ENCODE results near the gene ZC3H12D.

The ZC3H12D gene

GRCh38 chr6:149472241-149472640 is 12.6 kb downstream of the ZC3H12D start:
- Histone ChIP-seq H3K27ac (no peak overlapping the region), H2AFZ (ENCODE audit: low read depth) (no peak overlapping the region), H3K9ac (no peak overlapping the region), H3K4me2 (peak overlapping the region; percentile 15; the same call in 1 of the 2 replicates), H3K4me3 (IDR thresholded peaks at IDR 0.05; ENCODE audit: insufficient read depth, low read depth, low read length) (no peak overlapping the region), H4K20me1 (ENCODE audit: insufficient read depth) (no peaks in the 10 kb centered on the region), H3K27me3 (ENCODE audit: insufficient read depth, low read depth) (peaks cover 68% of the 10 kb centered on the region), H3K4me1 (ENCODE audit: low read depth, poor library complexity, severe bottlenecking) (peaks cover 16% of the 10 kb centered on the region), H3K79me2 (ENCODE audit: insufficient read depth, low read depth) (no peaks in the 10 kb centered on the region), H3K36me3 (ENCODE audit: insufficient read depth) (no peaks in the 10 kb centered on the region)
- TF ChIP-seq, protein P1, sequence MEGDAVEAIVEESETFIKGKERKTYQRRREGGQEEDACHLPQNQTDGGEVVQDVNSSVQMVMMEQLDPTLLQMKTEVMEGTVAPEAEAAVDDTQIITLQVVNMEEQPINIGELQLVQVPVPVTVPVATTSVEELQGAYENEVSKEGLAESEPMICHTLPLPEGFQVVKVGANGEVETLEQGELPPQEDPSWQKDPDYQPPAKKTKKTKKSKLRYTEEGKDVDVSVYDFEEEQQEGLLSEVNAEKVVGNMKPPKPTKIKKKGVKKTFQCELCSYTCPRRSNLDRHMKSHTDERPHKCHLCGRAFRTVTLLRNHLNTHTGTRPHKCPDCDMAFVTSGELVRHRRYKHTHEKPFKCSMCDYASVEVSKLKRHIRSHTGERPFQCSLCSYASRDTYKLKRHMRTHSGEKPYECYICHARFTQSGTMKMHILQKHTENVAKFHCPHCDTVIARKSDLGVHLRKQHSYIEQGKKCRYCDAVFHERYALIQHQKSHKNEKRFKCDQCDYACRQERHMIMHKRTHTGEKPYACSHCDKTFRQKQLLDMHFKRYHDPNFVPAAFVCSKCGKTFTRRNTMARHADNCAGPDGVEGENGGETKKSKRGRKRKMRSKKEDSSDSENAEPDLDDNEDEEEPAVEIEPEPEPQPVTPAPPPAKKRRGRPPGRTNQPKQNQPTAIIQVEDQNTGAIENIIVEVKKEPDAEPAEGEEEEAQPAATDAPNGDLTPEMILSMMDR (conservative IDR thresholded peaks at IDR 0.05; ENCODE audit: low read depth, low read length) = no peak

DNA sequence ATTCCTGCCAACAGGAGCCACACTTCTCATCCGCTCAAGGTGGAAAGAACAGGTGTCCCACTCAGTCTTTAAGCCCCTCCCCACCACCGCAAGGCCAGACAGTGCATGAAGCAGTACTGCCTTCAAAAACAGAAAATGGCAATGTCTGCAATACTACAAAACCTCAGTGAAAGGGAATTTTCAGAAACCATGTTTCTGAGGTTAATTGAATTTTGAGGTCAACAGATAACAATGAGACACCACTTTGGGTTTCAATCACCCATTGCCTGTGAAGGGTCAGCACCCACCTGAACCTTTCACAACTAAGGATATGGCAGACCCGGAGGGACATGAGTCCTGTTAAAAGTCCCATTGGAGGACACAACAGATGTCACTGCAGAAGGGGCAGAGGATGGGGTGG is 13.0 kb downstream of the ZC3H12D start:
- Histone ChIP-seq H3K27me3 (ENCODE audit: insufficient read depth, low read depth) (peaks cover 71% of the 10 kb centered on the region), H3K79me2 (ENCODE audit: insufficient read depth, low read depth) (no peaks in the 10 kb centered on the region), H3K27ac (no peak overlapping the region), H3K4me2 (peak overlapping the region; percentile 15; the same call in 1 of the 2 replicates), H3K4me3 (IDR thresholded peaks at IDR 0.05; ENCODE audit: insufficient read depth, low read depth, low read length) (no peak overlapping the region), H3K9ac (no peak overlapping the region), H4K20me1 (ENCODE audit: insufficient read depth) (no peaks in the 10 kb centered on the region), H3K4me1 (ENCODE audit: low read depth, poor library complexity, severe bottlenecking) (peaks cover 16% of the 10 kb centered on the region), H2AFZ (ENCODE audit: low read depth) (no peak overlapping the region), H3K36me3 (ENCODE audit: insufficient read depth) (no peaks in the 10 kb centered on the region)
- TF ChIP-seq, protein P1 (conservative IDR thresholded peaks at IDR 0.05; ENCODE audit: low read depth, low read length) = no peak

DNA sequence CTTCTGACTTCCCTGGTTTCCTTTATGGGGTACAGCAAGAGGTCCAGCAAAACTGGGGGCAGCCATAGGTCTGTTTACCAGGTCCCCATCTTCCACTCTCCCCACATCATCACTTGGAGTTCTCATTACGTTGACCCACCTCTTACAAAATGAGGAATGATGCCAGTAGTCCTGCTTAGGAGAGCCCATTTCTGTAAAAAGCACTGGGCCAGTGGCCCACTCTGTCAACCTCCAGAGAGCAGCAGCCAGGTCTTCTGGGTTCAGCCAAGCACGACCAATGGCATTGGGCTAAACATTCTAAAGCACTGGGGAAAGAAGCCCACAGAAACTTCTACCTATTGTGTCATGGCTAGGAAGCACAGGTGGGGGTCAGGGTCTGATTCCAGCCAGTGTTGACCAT is 13.9 kb downstream of the ZC3H12D start:
- no peak overlapping the region for H3K9ac ChIP-seq
- no peaks in the 10 kb centered on the region for H3K79me2 ChIP-seq (ENCODE audit: insufficient read depth, low read depth)
- no peak overlapping the region for H3K27ac ChIP-seq
- no peak overlapping the region for H2AFZ ChIP-seq (ENCODE audit: low read depth)
- H3K27me3 ChIP-seq (ENCODE audit: insufficient read depth, low read depth) = peaks cover 68% of the 10 kb centered on the region
- H4K20me1 ChIP-seq (ENCODE audit: insufficient read depth) = no peaks in the 10 kb centered on the region
- TF ChIP-seq, protein P1 (conservative IDR thresholded peaks at IDR 0.05; ENCODE audit: low read depth, low read length) = no peak
- H3K36me3 ChIP-seq (ENCODE audit: insufficient read depth) = no peaks in the 10 kb centered on the region
- H3K4me2 ChIP-seq = no peak overlapping the region
- H3K4me3 ChIP-seq (IDR thresholded peaks at IDR 0.05; ENCODE audit: insufficient read depth, low read depth, low read length) = no peak overlapping the region
- peaks cover 16% of the 10 kb centered on the region for H3K4me1 ChIP-seq (ENCODE audit: low read depth, poor library complexity, severe bottlenecking)

- no peak overlapping the region for H3K4me2 ChIP-seq
Measured at GRCh38 chr6:149468179-149468578, 16.6 kb downstream of the ZC3H12D start.

More at GRCh38 chr6:149468179-149468578, 16.6 kb downstream of the ZC3H12D start:
- H3K4me3 ChIP-seq (IDR thresholded peaks at IDR 0.05; ENCODE audit: insufficient read depth, low read depth, low read length) = no peak overlapping the region
- H3K4me1 ChIP-seq (ENCODE audit: low read depth, poor library complexity, severe bottlenecking) = peaks cover 16% of the 10 kb centered on the region
- TF ChIP-seq, protein P1 (conservative IDR thresholded peaks at IDR 0.05; ENCODE audit: low read depth, low read length) = no peak
- H3K79me2 ChIP-seq (ENCODE audit: insufficient read depth, low read depth) = no peaks in the 10 kb centered on the region
- no peaks in the 10 kb centered on the region for H4K20me1 ChIP-seq (ENCODE audit: insufficient read depth)
- H3K36me3 ChIP-seq (ENCODE audit: insufficient read depth) = no peaks in the 10 kb centered on the region
- H3K27me3 ChIP-seq (ENCODE audit: insufficient read depth, low read depth) = peaks cover 49% of the 10 kb centered on the region
- no peak overlapping the region for H3K27ac ChIP-seq
- H2AFZ ChIP-seq (ENCODE audit: low read depth) = no peak overlapping the region
- H3K9ac ChIP-seq = no peak overlapping the region

Data from KMS-11 (cell line).